GM19438 (cell line): Measurements from ENCODE around the gene ASMTL.
"Not testable (repeated sequence)": the region's sequence is repeated elsewhere in the genome, so short reads cannot be mapped to it uniquely, and the experiment has no call there.

Source experiments
- ATAC-seq: cut with Tn5 transposase; IDR thresholded peaks from one replicate; pipeline ENCODE4 v1.9.1; 2021; ENCODE audit warnings: low read depth; ENCODE audit not compliant: unreplicated experiment

Gene ASMTL

GRCh38 chrX:1462596-1463251, 10.0 kb upstream of the ASMTL start:
- no peak for ATAC-seq

- no peak for ATAC-seq
These were observed 9.4 kb upstream of the ASMTL start for GRCh38 chrX:1462110-1462509.

GRCh38 chrX:1455948-1456280, 3.2 kb upstream of the ASMTL start:
- ATAC-seq = no peak

- peak; percentile 37 for ATAC-seq
These were observed 1.5 kb upstream of the ASMTL start for GRCh38 chrX:1453951-1454785.

GRCh38 chrX:1453395-1453783, 680 bp upstream of the ASMTL start:
- peak; percentile 1 for ATAC-seq

GRCh38 chrX:1451661-1452515, 821 bp downstream of the ASMTL start:
- ATAC-seq = no peak

- ATAC-seq = no peak
These were observed 1.5 kb downstream of the ASMTL start for GRCh38 chrX:1451251-1451660.

- ATAC-seq = no peak
These were observed 2.1 kb downstream of the ASMTL start for GRCh38 chrX:1450361-1451161.

GRCh38 chrX:1449823-1450149, 2.9 kb downstream of the ASMTL start:
- ATAC-seq = no peak

- ATAC-seq = no peak
These were observed 3.5 kb downstream of the ASMTL start for GRCh38 chrX:1449036-1449822.

GRCh38 chrX:1448573-1449001, 4.1 kb downstream of the ASMTL start:
- not testable (repeated sequence) for ATAC-seq

- ATAC-seq = not testable (repeated sequence)
These were observed 4.6 kb downstream of the ASMTL start for GRCh38 chrX:1447969-1448572.

GRCh38 chrX:1446984-1447968, 5.4 kb downstream of the ASMTL start:
- ATAC-seq = not testable (repeated sequence)

GRCh38 chrX:1444561-1445500, 7.9 kb downstream of the ASMTL start:
- ATAC-seq = no peak

GRCh38 chrX:1443496-1444075, 9.1 kb downstream of the ASMTL start:
- ATAC-seq = no peak

- ATAC-seq = no peak
These were observed 9.9 kb downstream of the ASMTL start for GRCh38 chrX:1442724-1443367.
